ENCODE data around the gene CLPTM1. TPM values are rescaled to one million over a fixed set of nuclear protein-coding genes. Genes with fewer than 3 reads are reported as not detected.

The CLPTM1 gene
- polyA plus RNA-seq, 1 donor from 2014 or later = 15.3 TPM

- H3K4me2 ChIP-seq (ENCODE audit: low read length) = no peak overlapping the region
- no peak overlapping the region for H3K9ac ChIP-seq (ENCODE audit: low read length)
- no peak overlapping the region for H3K27ac ChIP-seq (ENCODE audit: low read length)
- H2AFZ ChIP-seq (ENCODE audit: low read depth, low read length) = no peak overlapping the region
- no peaks in the 10 kb centered on the region for H3F3A ChIP-seq (ENCODE audit: insufficient read depth, low read length, poor library complexity, severe bottlenecking)
- H3K9me2 ChIP-seq (ENCODE audit: insufficient read depth, low read length) = no peaks in the 10 kb centered on the region
- no peak overlapping the region for H3K4me3 ChIP-seq (ENCODE audit: low read length)
- H3K9me3 ChIP-seq (ENCODE audit: low read length) = no peaks in the 10 kb centered on the region
- no peaks in the 10 kb centered on the region for H4K20me1 ChIP-seq (ENCODE audit: insufficient read depth)
- TF ChIP-seq RAD21 (conservative IDR thresholded peaks at IDR 0.05) (no peak), SMC3 (conservative IDR thresholded peaks at IDR 0.05; ENCODE audit: poor library complexity) (no peak), POLR2AphosphoS5 (IDR thresholded peaks at IDR 0.05) (no peak), MXI1 (conservative IDR thresholded peaks at IDR 0.05; ENCODE audit: poor library complexity, severe bottlenecking) (no peak), TAF1 (IDR thresholded peaks at IDR 0.05; ENCODE audit: low read depth) (no peak), EZH2 (IDR thresholded peaks at IDR 0.05; ENCODE audit: borderline replicate concordance, insufficient read depth, low read length, poor library complexity, severe bottlenecking) (no peak), REST (IDR thresholded peaks at IDR 0.05; ENCODE audit: borderline replicate concordance) (no peak), CTCF (IDR thresholded peaks at IDR 0.05; ENCODE audit: poor library complexity, severe bottlenecking) (no peak), EP300 (conservative IDR thresholded peaks at IDR 0.05; ENCODE audit: poor library complexity, severe bottlenecking) (no peak)
- H3K36me3 ChIP-seq (ENCODE audit: insufficient read depth, low read length) = no peaks in the 10 kb centered on the region
- peaks cover 45% of the 10 kb centered on the region for H3K79me2 ChIP-seq (replicated peaks; ENCODE audit: insufficient read depth, low read length)
- H3K27me3 ChIP-seq (ENCODE audit: insufficient read depth, low read depth, low read length) = no peaks in the 10 kb centered on the region
Measured at GRCh38 chr19:44960906-44961728, 5.9 kb downstream of the CLPTM1 start.

- H3F3A ChIP-seq (ENCODE audit: insufficient read depth, low read length, poor library complexity, severe bottlenecking) = no peaks in the 10 kb centered on the region
- no peaks in the 10 kb centered on the region for H3K9me2 ChIP-seq (ENCODE audit: insufficient read depth, low read length)
- no peak for TF ChIP-seq CTCF (IDR thresholded peaks at IDR 0.05; ENCODE audit: poor library complexity, severe bottlenecking)
- TF ChIP-seq EZH2 (IDR thresholded peaks at IDR 0.05; ENCODE audit: borderline replicate concordance, insufficient read depth, low read length, poor library complexity, severe bottlenecking) = no peak
- TF ChIP-seq TAF1 (IDR thresholded peaks at IDR 0.05; ENCODE audit: low read depth) = no peak
- TF ChIP-seq RAD21 (conservative IDR thresholded peaks at IDR 0.05) = no peak
- no peak overlapping the region for H3K9ac ChIP-seq (ENCODE audit: low read length)
- H3K27ac ChIP-seq (ENCODE audit: low read length) = no peak overlapping the region
- no peaks in the 10 kb centered on the region for H4K20me1 ChIP-seq (ENCODE audit: insufficient read depth)
- no peaks in the 10 kb centered on the region for H3K9me3 ChIP-seq (ENCODE audit: low read length)
- peaks cover 38% of the 10 kb centered on the region for H3K79me2 ChIP-seq (replicated peaks; ENCODE audit: insufficient read depth, low read length)
- no peaks in the 10 kb centered on the region for H3K27me3 ChIP-seq (ENCODE audit: insufficient read depth, low read depth, low read length)
- no peaks in the 10 kb centered on the region for H3K36me3 ChIP-seq (ENCODE audit: insufficient read depth, low read length)
- H3K4me3 ChIP-seq (ENCODE audit: low read length) = no peak overlapping the region
- no peak overlapping the region for H2AFZ ChIP-seq (ENCODE audit: low read depth, low read length)
- no peak overlapping the region for H3K4me2 ChIP-seq (ENCODE audit: low read length)
Measured at GRCh38 chr19:44961821-44962220, 6.6 kb downstream of the CLPTM1 start.
